GM12891 (cell line): ENCODE measurements around the gene WSCD2.

Experiments used
- POLR2A ChIP-seq: IDR thresholded peaks from 2 replicates; pipeline ENCODE4 v1.6.1; 2011; ENCODE audit warnings: low read depth, low read length, control low read depth
- POLR2AphosphoS5 ChIP-seq: IDR thresholded peaks from 2 replicates; pipeline ENCODE4 v1.6.1; 2011; ENCODE audit warnings: low read depth, low read length, control low read depth
- POU2F2 ChIP-seq: IDR thresholded peaks from 2 replicates; pipeline ENCODE4 v1.6.1; 2011; ENCODE audit warnings: low read depth, mild to moderate bottlenecking, control low read depth, low read length, moderate library complexity
- SPI1 ChIP-seq: IDR thresholded peaks from 2 replicates; pipeline ENCODE4 v1.6.1; 2011; ENCODE audit warnings: low read depth, low read length, control low read depth
- TAF1 ChIP-seq: IDR thresholded peaks from 2 replicates; pipeline ENCODE4 v1.6.1; 2011; ENCODE audit warnings: low read depth, low read length, control low read depth

DNA sequence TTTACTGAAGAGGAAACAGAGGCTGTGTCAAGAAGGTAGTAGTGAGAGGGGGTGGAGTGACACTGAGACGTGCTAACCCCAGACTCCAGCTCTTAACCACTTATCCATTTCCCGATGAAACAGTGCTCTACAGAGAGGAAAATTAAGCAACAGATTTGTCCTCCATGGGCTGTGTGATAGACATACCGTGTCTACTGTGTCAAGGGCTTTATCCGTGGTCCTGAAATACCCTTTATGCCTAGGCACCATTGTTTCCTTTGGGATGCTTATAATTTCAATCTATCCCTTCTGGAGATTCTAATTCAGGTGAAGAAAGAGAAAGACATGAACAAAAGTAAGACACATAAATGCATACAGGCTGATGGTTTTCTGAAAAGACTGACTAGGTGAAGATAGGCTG, 138.4 kb downstream of the WSCD2 start:
- TF ChIP-seq POLR2AphosphoS5, result no peak
- no peak for TF ChIP-seq POLR2A
- TF ChIP-seq SPI1, result no peak
- no peak for TF ChIP-seq TAF1
- no peak for TF ChIP-seq POU2F2
